GM12875 (cell line): ENCODE data around the gene FRMD4A.

ENCODE experiments used
- H3K4me3 ChIP-seq: one replicate; pipeline ENCODE4 v1.5.1; 2011; ENCODE audit warnings: low read depth, low read length, control low read depth
- CTCF ChIP-seq: IDR thresholded peaks from 2 replicates; pipeline ENCODE4 v1.5.1; 2011; ENCODE audit warnings: low read depth, mild to moderate bottlenecking, control low read depth, inconsistent platforms, low read length, moderate library complexity, borderline replicate concordance; ENCODE audit not compliant: insufficient read depth

Gene FRMD4A

GRCh38 chr10:14330388-14331061 lies at the start of gene FRMD4A:
Gene FRMD4A (minus strand): TSS chr10:14330924.
- H3K4me3 ChIP-seq, result no peak within 1 kb of the TSS
- TF ChIP-seq CTCF, result no peak

- no peak overlapping the region for H3K4me3 ChIP-seq
- TF ChIP-seq CTCF, result no peak
Measured at GRCh38 chr10:14379556-14380280, 49.0 kb upstream of the FRMD4A start.

DNA sequence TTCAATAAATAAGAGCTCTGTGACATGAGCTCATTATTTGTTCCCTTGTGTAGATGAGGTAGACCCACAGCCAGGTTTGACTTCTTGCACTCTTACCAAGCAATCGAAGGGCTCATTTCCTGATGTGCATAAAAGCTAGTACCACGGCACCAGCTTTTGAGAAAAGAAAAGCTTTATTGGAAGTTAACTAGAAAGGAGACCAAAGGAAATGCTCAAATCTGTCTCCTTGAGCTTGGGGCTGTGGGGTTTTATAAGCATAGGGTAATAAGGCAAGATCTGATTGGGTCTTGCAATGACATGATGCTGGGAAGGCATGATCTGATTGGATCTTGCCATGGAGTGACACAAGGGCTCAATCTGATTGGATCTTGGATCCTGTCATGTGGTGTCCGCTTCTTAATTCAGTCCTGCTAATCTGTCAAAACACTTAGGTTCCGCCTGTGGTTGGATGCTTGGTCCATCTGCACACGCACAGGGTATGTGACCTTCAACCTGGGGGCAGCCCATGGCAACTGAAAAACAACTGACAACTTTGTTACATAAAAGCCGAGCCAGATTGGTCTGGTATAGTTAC lies 47.8 kb upstream of the FRMD4A start:
- TF ChIP-seq CTCF, result no peak
- H3K4me3 ChIP-seq, result no peak overlapping the region

DNA sequence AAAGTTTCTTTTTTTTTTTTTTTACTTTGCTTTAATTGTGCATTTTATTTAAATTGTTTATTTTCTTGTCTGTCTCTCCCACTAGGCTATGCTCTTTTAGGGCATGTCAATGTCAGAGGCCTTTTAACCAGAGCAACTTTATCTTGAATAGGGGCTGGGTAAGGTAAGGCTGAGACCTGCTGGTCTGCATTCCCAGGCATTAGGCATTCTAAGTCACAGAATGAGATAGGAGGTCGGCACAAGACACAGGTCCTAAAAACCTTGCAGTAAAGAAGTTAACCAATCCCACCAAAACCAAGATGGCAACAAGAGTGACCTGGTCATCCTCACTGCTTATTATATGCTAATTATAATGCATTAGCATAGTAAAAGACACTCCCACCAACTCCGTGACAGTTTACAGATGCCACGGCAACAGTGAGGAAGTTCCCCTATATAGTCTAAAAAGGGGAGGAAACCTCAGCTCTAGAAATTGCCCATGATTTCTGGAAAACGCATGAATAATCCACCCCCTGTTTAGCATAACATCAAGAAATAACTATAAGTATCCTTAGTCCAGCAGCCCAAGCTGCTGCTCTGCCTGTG lies 47.0 kb upstream of the FRMD4A start:
- no peak for TF ChIP-seq CTCF
- no peak overlapping the region for H3K4me3 ChIP-seq

DNA sequence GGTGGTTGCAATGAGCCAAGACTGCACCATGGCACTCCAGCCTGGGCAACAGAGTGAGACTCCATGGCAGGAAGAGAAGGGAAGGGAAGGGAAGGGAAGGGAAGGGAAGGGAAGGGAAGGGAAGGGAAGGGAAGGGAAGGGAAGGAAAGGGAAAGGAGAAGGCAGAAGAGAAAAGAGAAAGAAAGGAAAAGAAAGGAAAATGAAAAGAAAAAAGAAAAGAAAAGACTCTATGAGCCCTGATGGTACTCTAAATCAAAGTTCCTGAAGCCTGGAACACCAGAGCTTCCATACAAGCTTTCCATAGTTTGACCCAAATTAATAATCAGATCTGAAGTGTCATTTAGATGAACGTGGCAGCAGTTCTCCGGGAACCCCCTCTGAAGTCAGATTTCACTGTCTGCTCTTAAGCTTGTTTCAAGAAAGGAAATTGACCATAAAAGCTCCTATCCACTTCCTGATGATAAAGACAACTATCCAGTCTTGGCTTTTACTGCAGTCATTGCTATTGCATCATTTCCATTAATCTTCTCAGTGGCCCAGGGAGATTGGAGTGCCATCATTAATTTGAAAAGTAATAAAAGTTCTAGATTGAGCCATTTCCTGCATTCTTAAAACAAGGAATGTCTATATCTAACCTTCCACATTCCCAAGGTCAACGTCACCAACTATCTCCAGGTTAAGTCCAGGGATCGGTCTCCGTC lies 44.2 kb upstream of the FRMD4A start:
- no peak overlapping the region for H3K4me3 ChIP-seq
- TF ChIP-seq CTCF, result no peak

- no peak for TF ChIP-seq CTCF
- no peak overlapping the region for H3K4me3 ChIP-seq
Measured at GRCh38 chr10:14372606-14373005, 41.9 kb upstream of the FRMD4A start.
